GM10248 (cell line): ENCODE data around the gene CYP4V2.
A peak's percentile ranks its signal among the peaks of the same experiment; 100 is the strongest.

Experiments used
- CTCF ChIA-PET: fragments of 300-600 bp; sonication (Branson Sonifier 250); formaldehyde crosslinking; extraction: SDS; loops from one replicate; lab custom pipeline; 2021; ENCODE audit warnings: antibody characterized with exemption; lab: Yijun Ruan, JAX
- POLR2A ChIA-PET: fragments of 350-650 bp; sonication (Branson Sonifier 250); formaldehyde crosslinking; extraction: SDS; loops from one replicate; lab custom pipeline; 2020; ENCODE audit warnings: antibody characterized with exemption; lab: Yijun Ruan, JAX
- DNase-seq: peaks from one replicate; pipeline ENCODE4 v3.0.0; 2012; ENCODE audit errors: extremely low spot score
- TF ChIP-seq, protein P1 (sequence below): IDR thresholded peaks from 2 replicates; pipeline ENCODE4 v1.5.1; 2012; ENCODE audit warnings: mild to moderate bottlenecking, low read depth; ENCODE audit errors: extremely low read depth, missing control alignments, control extremely low read depth

CYP4V2 gene

DNA sequence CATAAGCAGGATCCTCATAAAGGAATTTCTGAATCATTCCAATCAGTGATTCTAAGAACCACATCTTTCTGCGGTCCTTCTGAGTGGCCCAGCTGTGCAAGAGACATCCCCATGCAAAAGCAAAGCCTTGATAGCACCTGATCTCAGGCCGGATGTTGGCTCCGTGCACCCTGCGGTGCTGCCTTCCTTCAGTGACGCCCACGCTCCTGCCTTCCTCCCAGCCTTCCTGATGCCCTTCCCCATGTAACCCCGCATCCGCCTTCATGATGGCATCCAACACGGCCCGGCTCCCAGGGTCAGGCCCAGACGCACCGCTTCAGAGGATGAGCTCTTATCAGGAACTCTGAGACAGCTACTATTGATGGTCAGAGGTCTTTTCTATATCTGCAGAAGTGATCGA, 20.4 kb upstream of the CYP4V2 start:
- no peak for DNase-seq
- CTCF ChIA-PET: interaction anchor here (0.7 to 2.8 kb wide), 4 partner anchors 10 to 18 kb away, joined by 3 to 11 read pairs (median 4); no protein-coding TSS in a partner anchor
- POLR2A ChIA-PET: no interaction called here
- TF ChIP-seq, protein P1, sequence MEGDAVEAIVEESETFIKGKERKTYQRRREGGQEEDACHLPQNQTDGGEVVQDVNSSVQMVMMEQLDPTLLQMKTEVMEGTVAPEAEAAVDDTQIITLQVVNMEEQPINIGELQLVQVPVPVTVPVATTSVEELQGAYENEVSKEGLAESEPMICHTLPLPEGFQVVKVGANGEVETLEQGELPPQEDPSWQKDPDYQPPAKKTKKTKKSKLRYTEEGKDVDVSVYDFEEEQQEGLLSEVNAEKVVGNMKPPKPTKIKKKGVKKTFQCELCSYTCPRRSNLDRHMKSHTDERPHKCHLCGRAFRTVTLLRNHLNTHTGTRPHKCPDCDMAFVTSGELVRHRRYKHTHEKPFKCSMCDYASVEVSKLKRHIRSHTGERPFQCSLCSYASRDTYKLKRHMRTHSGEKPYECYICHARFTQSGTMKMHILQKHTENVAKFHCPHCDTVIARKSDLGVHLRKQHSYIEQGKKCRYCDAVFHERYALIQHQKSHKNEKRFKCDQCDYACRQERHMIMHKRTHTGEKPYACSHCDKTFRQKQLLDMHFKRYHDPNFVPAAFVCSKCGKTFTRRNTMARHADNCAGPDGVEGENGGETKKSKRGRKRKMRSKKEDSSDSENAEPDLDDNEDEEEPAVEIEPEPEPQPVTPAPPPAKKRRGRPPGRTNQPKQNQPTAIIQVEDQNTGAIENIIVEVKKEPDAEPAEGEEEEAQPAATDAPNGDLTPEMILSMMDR: no peak

DNA sequence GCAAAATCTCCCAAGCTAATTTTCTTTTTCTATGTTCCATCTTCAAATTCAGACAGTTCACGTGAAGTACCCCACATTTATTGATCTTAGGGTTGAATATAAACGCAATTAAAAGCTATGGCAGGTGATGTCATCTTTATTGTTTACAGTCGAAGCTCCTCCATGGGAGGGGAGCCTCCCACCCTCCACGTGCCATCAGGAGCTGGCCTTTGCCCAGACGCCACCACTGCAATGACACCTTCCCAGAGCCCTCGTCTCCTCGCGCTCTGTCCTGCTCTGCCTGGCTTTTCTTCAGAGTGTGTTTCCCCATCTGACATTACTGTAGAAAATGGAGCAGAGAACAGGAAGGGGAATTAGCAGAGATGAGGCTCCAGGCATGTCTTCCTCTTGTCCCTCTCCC, 18.8 kb upstream of the CYP4V2 start:
- CTCF ChIA-PET: no interaction called here
- TF ChIP-seq, protein P1: no peak
- POLR2A ChIA-PET: no interaction called here
- no peak for DNase-seq

DNA sequence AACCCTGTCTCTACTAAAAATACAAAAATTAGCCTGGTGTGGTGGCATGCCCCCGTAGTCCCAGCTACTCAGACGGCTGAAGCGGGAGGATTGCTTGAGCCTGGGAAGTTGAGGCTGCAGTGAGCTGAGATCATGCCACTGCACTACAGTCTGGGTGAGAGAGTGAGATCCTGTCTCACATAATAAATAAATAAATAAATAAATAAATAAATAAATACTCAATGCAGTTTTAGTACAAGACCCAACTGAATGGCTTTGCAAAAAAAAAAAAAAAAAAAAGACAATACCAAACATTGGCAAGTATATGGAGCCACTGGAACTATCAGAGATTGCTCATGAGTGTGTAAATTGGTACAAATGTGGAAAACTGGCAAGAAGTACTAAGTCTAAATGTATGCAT, 3.3 kb upstream of the CYP4V2 start:
- TF ChIP-seq, protein P1: no peak
- CTCF ChIA-PET: no interaction called here

DNA sequence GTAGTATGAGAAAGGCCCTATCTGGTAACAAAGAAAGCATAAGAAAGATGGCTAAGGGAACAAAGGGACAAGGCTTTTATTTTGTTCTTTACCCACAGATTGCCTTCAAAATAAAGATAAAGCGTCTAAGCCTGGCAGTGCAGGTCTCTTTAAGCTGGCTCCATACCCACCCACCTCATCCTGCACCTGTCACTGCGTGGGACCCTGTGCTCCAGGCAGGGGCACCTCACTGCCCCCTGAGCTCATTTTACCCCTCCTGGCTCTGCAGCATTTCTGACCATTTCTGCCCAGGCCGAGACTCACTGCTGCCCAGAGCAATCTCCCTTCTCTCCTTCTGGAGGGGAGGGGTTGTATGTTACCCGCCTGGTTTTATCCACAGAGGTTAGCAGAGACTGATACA, 1.7 kb upstream of the CYP4V2 start:
- DNase-seq: no peak
- CTCF ChIA-PET: interaction anchor here (1.1 to 1.8 kb wide), 4 partner anchors 12 to 123 kb away, joined by 3 to 7 read pairs (median 5); no protein-coding TSS in a partner anchor
- POLR2A ChIA-PET: no interaction called here
- TF ChIP-seq, protein P1: no peak

More for the DNA sequence above, 3.3 kb upstream of the CYP4V2 start:
- POLR2A ChIA-PET: no interaction called here
- DNase-seq: no peak

DNA sequence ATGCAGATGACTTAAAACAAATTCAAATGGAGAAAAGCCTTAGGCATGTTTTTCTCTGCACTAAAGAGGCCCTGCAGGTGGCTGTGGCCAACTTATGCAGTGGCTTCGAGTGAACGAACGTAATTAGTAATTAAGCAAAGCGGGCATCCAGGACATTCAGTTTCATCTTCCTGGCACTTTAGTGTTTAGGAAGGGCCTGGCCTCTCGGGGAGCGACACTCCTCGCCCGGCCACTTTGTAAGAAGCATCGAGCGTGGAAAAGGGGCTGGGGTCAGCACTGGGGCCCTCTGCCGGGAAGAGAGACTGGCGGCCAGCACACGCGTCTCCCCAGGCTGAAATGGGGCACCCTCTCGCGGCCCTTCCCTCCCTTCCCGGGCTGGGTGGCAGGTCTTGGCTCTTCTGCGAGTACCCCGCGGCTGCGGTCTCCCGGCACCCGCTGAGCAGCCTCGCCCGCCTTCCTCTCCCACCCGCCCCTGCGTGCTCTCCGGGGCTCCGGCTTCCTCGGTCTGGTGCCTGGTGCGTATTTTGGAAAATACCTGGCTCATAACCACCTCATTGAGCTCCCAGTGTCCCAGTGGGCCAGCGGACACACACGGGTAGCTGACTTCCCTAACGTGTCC, 677 bp upstream of the CYP4V2 start:
- TF ChIP-seq, protein P1: peak; percentile 31
- CTCF ChIA-PET: interaction anchor here (1.0 to 2.0 kb wide), 4 partner anchors 13 to 124 kb away, joined by 3 to 5 read pairs (median 4); no protein-coding TSS in a partner anchor

DNA sequence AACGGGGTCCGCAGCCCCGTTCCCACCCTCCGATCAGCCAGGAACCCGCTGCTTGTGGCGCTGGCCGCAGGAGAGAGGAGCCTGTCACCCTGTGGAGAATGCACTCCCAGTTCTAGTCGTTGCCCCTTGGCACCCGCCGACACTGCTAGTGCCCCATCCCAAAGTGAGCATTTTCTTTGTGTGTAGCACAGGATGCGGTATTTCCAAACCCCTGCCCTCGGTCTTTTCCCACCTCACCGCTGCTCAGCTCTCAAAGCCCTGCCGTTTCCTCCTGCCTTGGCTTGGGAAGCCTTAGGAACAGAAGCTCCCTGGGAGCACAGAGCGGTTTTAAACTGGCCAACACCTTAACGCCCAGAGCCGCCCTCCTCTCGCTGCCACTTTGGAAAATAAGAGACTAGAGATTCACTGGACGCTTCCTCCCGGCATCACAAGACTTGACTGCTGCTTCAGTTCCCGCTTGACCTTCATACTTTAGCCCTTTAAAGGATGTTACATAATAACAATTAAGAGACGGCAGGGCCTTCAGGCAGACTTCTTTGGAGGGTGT, 772 bp downstream of the CYP4V2 start:
- TF ChIP-seq, protein P1: no peak
- ChIA-PET CTCF (interaction anchor here (1.0 to 2.1 kb wide), 10 partner anchors 10 to 124 kb away, joined by 3 to 9 read pairs (median 4); partner anchors contain the start of gene TLR3), POLR2A (no interaction called here)
- no peak for DNase-seq

More for the DNA sequence above, 677 bp upstream of the CYP4V2 start:
- POLR2A ChIA-PET: interaction anchor here (0.8 kb wide), 1 partner anchor 123 kb away, joined by 3 read pairs; no protein-coding TSS in a partner anchor
- peak; percentile 57 for DNase-seq
